HepG2 (cell line): ENCODE measurements around the gene DCUN1D3. TPM values are rescaled to one million over a fixed set of nuclear protein-coding genes. Genes with fewer than 3 reads are reported as not detected.
A peak's percentile ranks its signal among the peaks of the same experiment; 100 is the strongest.

Experiments
- ESRRA ChIP-seq: sonication (generic); formaldehyde crosslinking; IDR thresholded peaks from 2 replicates; pipeline ENCODE4 v1.5.1; 2020; ENCODE audit warnings: mild to moderate bottlenecking, low read depth, missing genetic modification reagents
- HNF4G ChIP-seq, 2 experiments: sonication (generic) in 1 of 2; formaldehyde crosslinking in 1 of 2; IDR thresholded peaks; 2 replicates each; pipeline versions ENCODE4 v1.4.0 to v1.6.1; 2011 to 2020; ENCODE audit warnings: borderline replicate concordance in 2 of 2, low read depth in 2 of 2, mild to moderate bottlenecking in 2 of 2, low read length in 1 of 2, missing genetic modification reagents in 1 of 2, moderate library complexity in 1 of 2
- JARID2 ChIP-seq: sonication (generic); formaldehyde crosslinking; IDR thresholded peaks from 2 replicates; pipeline ENCODE4 v1.8.1; 2023; ENCODE audit warnings: missing genetic modification reagents, inconsistent platforms; ENCODE audit not compliant: insufficient replicate concordance
- MEIS1 ChIP-seq: sonication (generic); formaldehyde crosslinking; IDR thresholded peaks from 2 replicates; pipeline ENCODE4 v1.9.0; 2021; ENCODE audit warnings: mild to moderate bottlenecking, missing genetic modification reagents, moderate library complexity, borderline replicate concordance
- NR2F6 ChIP-seq, 2 experiments: IDR thresholded peaks; 2 replicates each; pipeline ENCODE4 v1.6.1; 2016; ENCODE audit warnings: antibody characterized with exemption in 1 of 2, mild to moderate bottlenecking in 1 of 2
- RARG ChIP-seq: sonication (generic); formaldehyde crosslinking; IDR thresholded peaks from 2 replicates; pipeline ENCODE4 v1.4.0; 2020; ENCODE audit warnings: low read depth, mild to moderate bottlenecking, missing genetic modification reagents
- SMC3 ChIP-seq: IDR thresholded peaks from 2 replicates; pipeline ENCODE4 v1.6.1; 2011; ENCODE audit warnings: low read length, improper control_type of control experiment
- SOX6 ChIP-seq, 2 experiments: fragments of 450-650 bp in 1 of 2; sonication (generic) in 1 of 2; formaldehyde crosslinking in 1 of 2; IDR thresholded peaks; 2 replicates each; pipeline versions ENCODE4 v1.4.0 to v1.6.1; 2017 to 2020; ENCODE audit warnings: antibody characterized with exemption in 1 of 2, mild to moderate bottlenecking in 1 of 2, missing genetic modification reagents in 1 of 2
- TEAD3 ChIP-seq: optimal IDR thresholded peaks from 2 replicates; pipeline ENCODE3; 2016; ENCODE audit warnings: borderline replicate concordance
- polyA plus RNA-seq, 8 experiments: library from polyadenylated mRNA; depleted of rRNA in 3 of 8; stranded (reverse) in 7 of 8; unstranded in 1 of 8; fragments of >200 nt; fragmentation: Illumina TruSeq in 4 of 8; extraction: Trizol in 4 of 8; gene quantifications; 2 replicates each; pipeline versions ENCODE4 v1.2.1 to v1.2.3, GENCODE V29; 2011 to 2016; ENCODE audit warnings: low read depth in 4 of 8, missing spikeins in 1 of 8, mixed read lengths in 1 of 8; ENCODE audit not compliant: insufficient read depth in 1 of 8
- total RNA-seq, 5 experiments: library from RNA; depleted of rRNA; stranded (reverse); fragments of >200 nt; fragmentation: Illumina TruSeq; extraction: Trizol; gene quantifications; 2 replicates each; pipeline ENCODE4 v1.2.3, GENCODE V29; 2016; ENCODE audit warnings: low read depth in 1 of 5
- TF ChIP-seq, protein P1 (sequence below): sonication (generic); formaldehyde crosslinking; IDR thresholded peaks from 2 replicates; pipeline ENCODE4 v1.4.0; 2020; ENCODE audit warnings: missing genetic modification reagents
- TF ChIP-seq, protein P2 (sequence below): sonication (generic); formaldehyde crosslinking; IDR thresholded peaks from 2 replicates; pipeline ENCODE4 v1.4.0; 2020; ENCODE audit warnings: mild to moderate bottlenecking, missing genetic modification reagents
- TF ChIP-seq, protein P3 (sequence below): sonication (generic); formaldehyde crosslinking; IDR thresholded peaks from 2 replicates; pipeline ENCODE4 v1.4.0; 2020; ENCODE audit warnings: low read depth, mild to moderate bottlenecking, missing genetic modification reagents
- TF ChIP-seq, protein P4 (sequence below), 2 experiments: fragments of 450-650 bp in 1 of 2; sonication (generic) in 1 of 2; formaldehyde crosslinking; IDR thresholded peaks; 2 replicates each; pipeline versions ENCODE4 v1.5.0 to v1.8.0; 2020 to 2022; ENCODE audit warnings: mild to moderate bottlenecking in 1 of 2, missing genetic modification reagents in 1 of 2
- TF ChIP-seq, protein P5 (sequence below): sonication (generic); formaldehyde crosslinking; IDR thresholded peaks from 2 replicates; pipeline ENCODE4 v1.8.1; 2023; ENCODE audit warnings: mild to moderate bottlenecking, moderate library complexity, missing genetic modification reagents

Gene DCUN1D3
- total and polyA plus RNA-seq, 2 of the 13 experiments (the other 11 are each of a cell fraction or from before 2014, with no cell fraction given): 5.0 to 19.3 TPM

DNA sequence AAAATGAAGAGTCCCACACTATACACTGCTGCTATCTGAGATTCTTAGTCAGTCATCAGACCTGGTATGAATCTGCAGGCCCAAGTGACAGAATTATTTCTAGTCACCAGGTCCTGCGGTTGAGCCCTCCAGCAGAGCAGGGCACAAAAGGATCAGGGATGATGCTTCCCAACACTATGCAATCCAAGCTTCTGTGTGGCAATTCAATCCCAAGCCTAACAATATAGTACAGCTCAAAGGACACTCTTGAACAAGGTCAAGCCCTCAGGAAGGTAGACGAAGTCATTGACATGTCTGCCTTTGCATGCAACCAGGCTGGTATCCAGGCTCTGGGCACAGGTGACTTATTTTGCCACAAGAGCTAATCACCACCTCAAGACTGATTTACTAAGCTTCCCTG lies 5.8 kb downstream of the DCUN1D3 start (continued):
- TF ChIP-seq, protein P1, sequence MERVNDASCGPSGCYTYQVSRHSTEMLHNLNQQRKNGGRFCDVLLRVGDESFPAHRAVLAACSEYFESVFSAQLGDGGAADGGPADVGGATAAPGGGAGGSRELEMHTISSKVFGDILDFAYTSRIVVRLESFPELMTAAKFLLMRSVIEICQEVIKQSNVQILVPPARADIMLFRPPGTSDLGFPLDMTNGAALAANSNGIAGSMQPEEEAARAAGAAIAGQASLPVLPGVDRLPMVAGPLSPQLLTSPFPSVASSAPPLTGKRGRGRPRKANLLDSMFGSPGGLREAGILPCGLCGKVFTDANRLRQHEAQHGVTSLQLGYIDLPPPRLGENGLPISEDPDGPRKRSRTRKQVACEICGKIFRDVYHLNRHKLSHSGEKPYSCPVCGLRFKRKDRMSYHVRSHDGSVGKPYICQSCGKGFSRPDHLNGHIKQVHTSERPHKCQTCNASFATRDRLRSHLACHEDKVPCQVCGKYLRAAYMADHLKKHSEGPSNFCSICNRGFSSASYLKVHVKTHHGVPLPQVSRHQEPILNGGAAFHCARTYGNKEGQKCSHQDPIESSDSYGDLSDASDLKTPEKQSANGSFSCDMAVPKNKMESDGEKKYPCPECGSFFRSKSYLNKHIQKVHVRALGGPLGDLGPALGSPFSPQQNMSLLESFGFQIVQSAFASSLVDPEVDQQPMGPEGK (CRISPR knock-in tag): no peak
- TF ChIP-seq HNF4G (IDR thresholded peaks at IDR 0.05; ENCODE audit: borderline replicate concordance, low read depth, low read length) (0 out of 2 replicates have a peak, but pooled peaks have one; percentile 32), HNF4G (CRISPR knock-in tag; IDR thresholded peaks at IDR 0.05; ENCODE audit: borderline replicate concordance, low read depth) (no peak), ESRRA (peak; percentile 60; the same call in 1 of the 2 replicates), MEIS1 (CRISPR knock-in tag) (no peak), JARID2 (no peak), RARG (CRISPR knock-in tag) (no peak), SMC3 (peak; percentile 23; the same call in 1 of the 2 replicates), SOX6 (IDR thresholded peaks at IDR 0.05) (no peak), SOX6 (CRISPR knock-in tag; IDR thresholded peaks at IDR 0.05) (peak; percentile 60; the same call in 1 of the 2 replicates), NR2F6 (IDR thresholded peaks at IDR 0.05) (0 out of 2 replicates have a peak, but pooled peaks have one; percentile 19), NR2F6 (CRISPR knock-in tag; IDR thresholded peaks at IDR 0.05) (no peak), TEAD3 (CRISPR knock-in tag) (peak; percentile 15)
- TF ChIP-seq, protein P2, sequence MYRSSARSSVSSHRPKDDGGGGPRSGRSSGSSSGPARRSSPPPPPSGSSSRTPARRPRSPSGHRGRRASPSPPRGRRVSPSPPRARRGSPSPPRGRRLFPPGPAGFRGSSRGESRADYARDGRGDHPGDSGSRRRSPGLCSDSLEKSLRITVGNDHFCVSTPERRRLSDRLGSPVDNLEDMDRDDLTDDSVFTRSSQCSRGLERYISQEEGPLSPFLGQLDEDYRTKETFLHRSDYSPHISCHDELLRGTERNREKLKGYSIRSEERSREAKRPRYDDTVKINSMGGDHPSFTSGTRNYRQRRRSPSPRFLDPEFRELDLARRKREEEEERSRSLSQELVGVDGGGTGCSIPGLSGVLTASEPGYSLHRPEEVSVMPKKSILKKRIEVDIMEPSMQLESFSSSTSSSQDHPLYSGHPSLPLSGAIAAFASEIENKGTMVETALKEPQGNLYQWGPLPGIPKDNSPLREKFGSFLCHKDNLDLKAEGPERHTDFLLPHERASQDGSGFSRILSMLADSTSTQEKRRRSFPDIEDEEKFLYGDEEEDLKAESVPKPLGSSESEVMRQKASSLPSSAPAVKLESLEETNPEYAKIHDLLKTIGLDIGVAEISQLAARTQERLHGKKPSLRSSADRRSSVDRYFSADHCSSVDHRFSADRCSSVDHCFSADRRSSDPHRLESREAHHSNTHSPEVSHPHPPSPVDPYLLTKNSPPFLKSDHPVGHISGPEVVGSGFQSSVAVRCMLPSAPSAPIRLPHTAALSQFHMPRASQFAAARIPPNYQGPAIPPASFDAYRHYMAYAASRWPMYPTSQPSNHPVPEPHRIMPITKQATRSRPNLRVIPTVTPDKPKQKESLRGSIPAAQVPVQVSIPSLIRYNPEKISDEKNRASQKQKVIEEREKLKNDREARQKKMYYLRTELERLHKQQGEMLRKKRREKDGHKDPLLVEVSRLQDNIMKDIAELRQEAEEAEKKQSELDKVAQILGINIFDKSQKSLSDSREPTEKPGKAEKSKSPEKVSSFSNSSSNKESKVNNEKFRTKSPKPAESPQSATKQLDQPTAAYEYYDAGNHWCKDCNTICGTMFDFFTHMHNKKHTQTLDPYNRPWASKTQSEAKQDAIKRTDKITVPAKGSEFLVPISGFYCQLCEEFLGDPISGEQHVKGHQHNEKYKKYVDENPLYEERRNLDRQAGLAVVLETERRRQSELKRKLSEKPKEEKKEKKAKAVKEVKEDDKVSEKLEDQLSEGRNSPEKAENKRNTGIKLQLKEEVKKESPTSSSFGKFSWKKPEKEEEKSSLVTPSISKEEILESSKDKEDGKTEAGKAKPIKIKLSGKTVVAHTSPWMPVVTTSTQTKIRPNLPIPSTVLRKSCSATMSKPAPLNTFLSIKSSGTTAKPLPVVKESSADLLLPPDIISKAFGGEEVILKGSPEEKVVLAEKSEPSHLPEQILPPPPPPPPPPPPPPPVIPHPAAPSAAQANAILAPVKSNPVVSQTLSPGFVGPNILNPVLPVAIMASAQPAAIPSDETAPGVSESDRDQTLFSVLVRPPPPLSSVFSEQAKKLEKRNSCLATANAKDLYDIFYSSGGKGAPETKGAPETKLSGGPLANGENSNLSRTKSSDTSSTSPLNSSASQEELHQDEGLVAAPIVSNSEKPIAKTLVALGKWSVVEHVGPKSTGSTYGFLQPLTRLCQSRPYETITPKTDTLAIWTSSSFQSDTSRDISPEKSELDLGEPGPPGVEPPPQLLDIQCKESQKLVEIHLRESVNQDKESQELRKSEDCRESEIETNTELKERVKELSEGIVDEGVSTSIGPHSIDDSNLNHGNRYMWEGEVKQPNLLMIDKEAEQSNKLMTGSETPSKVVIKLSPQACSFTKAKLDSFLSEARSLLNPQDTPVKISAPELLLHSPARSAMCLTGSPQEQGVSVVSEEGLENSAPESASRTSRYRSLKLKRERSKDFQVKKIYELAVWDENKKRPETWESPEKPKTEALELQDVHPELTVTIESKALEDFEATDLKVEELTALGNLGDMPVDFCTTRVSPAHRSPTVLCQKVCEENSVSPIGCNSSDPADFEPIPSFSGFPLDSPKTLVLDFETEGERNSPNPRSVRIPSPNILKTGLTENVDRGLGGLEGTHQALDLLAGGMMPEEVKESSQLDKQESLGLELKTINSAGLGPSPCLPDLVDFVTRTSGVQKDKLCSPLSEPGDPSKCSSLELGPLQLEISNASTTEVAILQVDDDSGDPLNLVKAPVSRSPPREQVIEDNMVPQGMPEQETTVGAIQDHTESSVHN: 0 out of 2 replicates have a peak, but pooled peaks have one; percentile 47
- TF ChIP-seq, protein P3, sequence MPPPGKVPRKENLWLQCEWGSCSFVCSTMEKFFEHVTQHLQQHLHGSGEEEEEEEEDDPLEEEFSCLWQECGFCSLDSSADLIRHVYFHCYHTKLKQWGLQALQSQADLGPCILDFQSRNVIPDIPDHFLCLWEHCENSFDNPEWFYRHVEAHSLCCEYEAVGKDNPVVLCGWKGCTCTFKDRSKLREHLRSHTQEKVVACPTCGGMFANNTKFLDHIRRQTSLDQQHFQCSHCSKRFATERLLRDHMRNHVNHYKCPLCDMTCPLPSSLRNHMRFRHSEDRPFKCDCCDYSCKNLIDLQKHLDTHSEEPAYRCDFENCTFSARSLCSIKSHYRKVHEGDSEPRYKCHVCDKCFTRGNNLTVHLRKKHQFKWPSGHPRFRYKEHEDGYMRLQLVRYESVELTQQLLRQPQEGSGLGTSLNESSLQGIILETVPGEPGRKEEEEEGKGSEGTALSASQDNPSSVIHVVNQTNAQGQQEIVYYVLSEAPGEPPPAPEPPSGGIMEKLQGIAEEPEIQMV: no peak
- TF ChIP-seq, protein P4, sequence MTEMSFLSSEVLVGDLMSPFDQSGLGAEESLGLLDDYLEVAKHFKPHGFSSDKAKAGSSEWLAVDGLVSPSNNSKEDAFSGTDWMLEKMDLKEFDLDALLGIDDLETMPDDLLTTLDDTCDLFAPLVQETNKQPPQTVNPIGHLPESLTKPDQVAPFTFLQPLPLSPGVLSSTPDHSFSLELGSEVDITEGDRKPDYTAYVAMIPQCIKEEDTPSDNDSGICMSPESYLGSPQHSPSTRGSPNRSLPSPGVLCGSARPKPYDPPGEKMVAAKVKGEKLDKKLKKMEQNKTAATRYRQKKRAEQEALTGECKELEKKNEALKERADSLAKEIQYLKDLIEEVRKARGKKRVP (CRISPR knock-in tag; IDR thresholded peaks at IDR 0.05): peak in 1 of 2 experiments; percentile 83; a peak in 2 of 4 replicates
- TF ChIP-seq, protein P5, sequence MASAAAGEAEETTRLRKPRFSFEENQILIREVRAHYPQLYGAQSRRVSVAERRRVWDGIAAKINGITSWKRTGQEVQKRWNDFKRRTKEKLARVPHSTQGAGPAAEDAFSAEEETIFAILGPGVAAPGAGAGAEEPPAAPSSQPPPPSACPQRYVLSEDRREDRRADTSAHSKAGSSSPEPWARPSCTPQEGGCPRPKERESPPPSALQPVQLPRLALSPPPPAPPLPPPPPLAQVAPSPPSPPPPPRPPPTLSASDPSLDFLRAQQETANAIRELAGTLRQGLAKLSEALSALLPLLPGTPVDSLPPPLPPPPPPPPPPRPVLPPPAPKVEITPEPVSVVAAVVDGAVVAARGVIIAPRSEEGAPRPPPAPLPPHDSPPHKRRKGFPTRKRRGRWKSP: no peak
